K562 (cell line): Measurements from ENCODE around the gene NEMP1. TPM values are rescaled to one million over a fixed set of nuclear protein-coding genes. Genes with fewer than 3 reads are reported as not detected.

ENCODE experiments used
- ATAC-seq: fragments of 200-7000 bp; cut with Tn5 transposase; 3 replicates; pipeline ENCODE4 v1.9.1; 2020; ENCODE audit warnings: moderate library complexity
- BruUV-seq: library from RNA; stranded (reverse); fragments of 400-500 nt; replicated peaks from 2 replicates; lab custom pipeline; 2021; lab: Mats Ljungman, UMichigan
- CTCF ChIA-PET: fragments of 300-600 bp; formaldehyde crosslinking; extraction: SDS; loops from one replicate; lab custom pipeline; 2021; ENCODE audit warnings: low intra/inter-chr PET ratio; lab: Yijun Ruan, JAX
- POLR2A ChIA-PET: fragments of 300-600, 350-650 bp; sonication (Branson Sonifier 250); formaldehyde crosslinking; extraction: SDS; loops from one replicate; lab custom pipeline; 2021; ENCODE audit warnings: antibody characterized with exemption, inconsistent platforms; lab: Yijun Ruan, JAX
- DNase-seq, 4 experiments: peaks; one replicate each; pipeline versions ENCODE4 v3.0.0 to v3.0.0-alpha.2; 2011 to 2018; ENCODE audit warnings: low spot score in 3 of 4, mixed read lengths in 3 of 4; ENCODE audit errors: extremely low read depth in 1 of 4
- FAIRE-seq: peaks from 2 replicates; lab custom pipeline; 2011; peaks lifted over from hg19 to GRCh38; lab: Jason Lieb, UNC
- H2AFZ ChIP-seq: 2 replicates; pipeline ENCODE4 v1.6.0; 2011; ENCODE audit warnings: low read depth, low read length, control low read depth, inconsistent platforms
- H3K27ac ChIP-seq: fragments of 200-600 bp; 3 replicates; pipeline ENCODE4 v1.8.0; 2011; ENCODE audit warnings: low read depth, mild to moderate bottlenecking, control low read depth, inconsistent platforms, low read length, moderate library complexity, mixed read lengths; ENCODE audit errors: extremely low read depth
- H3K27me3 ChIP-seq, 2 experiments: fragments of 300-600 bp in 1 of 2; 2 replicates in 1 of 2; 3 replicates in 1 of 2; pipeline versions ENCODE4 v1.6.0 to v1.8.0; 2011; ENCODE audit warnings: inconsistent platforms in 2 of 2, low read length in 2 of 2, mild to moderate bottlenecking in 1 of 2, mixed read lengths in 1 of 2, moderate library complexity in 1 of 2; ENCODE audit not compliant: control insufficient read depth in 2 of 2, insufficient read depth in 2 of 2
- H3K36me3 ChIP-seq: fragments of 300-600 bp; 3 replicates; pipeline ENCODE4 v1.8.0; 2011; ENCODE audit warnings: mild to moderate bottlenecking, low read length, inconsistent platforms; ENCODE audit not compliant: control insufficient read depth, insufficient read depth
- H3K4me1 ChIP-seq, 2 experiments: fragments of 200-600 bp in 1 of 2; replicated peaks in 1 of 2; 2 replicates in 1 of 2; 3 replicates in 1 of 2; pipeline versions ENCODE4 v1.5.1 to v1.8.0; 2011; ENCODE audit warnings: inconsistent platforms in 2 of 2, low read length in 2 of 2, mild to moderate bottlenecking in 1 of 2, mixed read lengths in 1 of 2, moderate library complexity in 1 of 2; ENCODE audit not compliant: control insufficient read depth in 2 of 2, insufficient read depth in 2 of 2
- H3K4me2 ChIP-seq: 2 replicates; pipeline ENCODE4 v1.6.1; 2011; ENCODE audit warnings: low read length, control low read depth, inconsistent platforms, mixed read lengths; ENCODE audit not compliant: insufficient read depth
- H3K4me3 ChIP-seq: fragments of 200-600 bp; sonication (generic), shearing (Covaris generic); 2 replicates; pipeline ENCODE4 v1.5.1; 2016; ENCODE audit warnings: control low read depth, inconsistent platforms
- H3K79me2 ChIP-seq: fragments of 200-600 bp; 3 replicates; pipeline ENCODE4 v1.8.0; 2011; ENCODE audit warnings: low read length, inconsistent platforms; ENCODE audit not compliant: control insufficient read depth, insufficient read depth
- H3K9ac ChIP-seq, 2 experiments: 2 replicates each; pipeline versions ENCODE4 v1.6.0 to v1.6.1; 2011; ENCODE audit warnings: low read depth in 2 of 2, low read length in 2 of 2, control low read depth in 1 of 2, inconsistent platforms in 1 of 2, mild to moderate bottlenecking in 1 of 2, mixed read lengths in 1 of 2; ENCODE audit not compliant: insufficient read depth in 1 of 2
- H3K9me1 ChIP-seq: one replicate; pipeline ENCODE4 v1.6.0; 2011; ENCODE audit warnings: inconsistent platforms, mild to moderate bottlenecking, low read length, moderate library complexity; ENCODE audit not compliant: control insufficient read depth, insufficient read depth
- H3K9me3 ChIP-seq: replicated peaks from 2 replicates; pipeline ENCODE4 v1.5.1; 2011; ENCODE audit warnings: low read depth, low read length, inconsistent platforms; ENCODE audit not compliant: control insufficient read depth, insufficient read depth
- H4K20me1 ChIP-seq: replicated peaks from 2 replicates; pipeline ENCODE4 v1.6.1; 2011; ENCODE audit warnings: low read length, inconsistent platforms, mixed read lengths; ENCODE audit not compliant: control insufficient read depth, insufficient read depth
- ARID3A ChIP-seq: IDR thresholded peaks from 2 replicates; pipeline ENCODE4 v1.6.1; 2012; ENCODE audit warnings: low read depth, low read length, improper control_type of control experiment, borderline replicate concordance
- ATF7 ChIP-seq: fragments of 450-650 bp; IDR thresholded peaks from 2 replicates; pipeline ENCODE4 v1.7.1; 2014; ENCODE audit warnings: mild to moderate bottlenecking, moderate library complexity
- CREM ChIP-seq: IDR thresholded peaks from 2 replicates; pipeline ENCODE4 v1.6.1; 2014; ENCODE audit warnings: antibody characterized with exemption, low read depth
- E2F5 ChIP-seq: sonication (generic); formaldehyde crosslinking; IDR thresholded peaks from 2 replicates; pipeline ENCODE4 v1.8.0; 2022; ENCODE audit warnings: mild to moderate bottlenecking, missing genetic modification reagents
- EGR1 ChIP-seq: fragments of 450-650 bp; conservative IDR thresholded peaks from 2 replicates; pipeline ENCODE4 v1.6.1; 2017; ENCODE audit warnings: mild to moderate bottlenecking
- ELK3 ChIP-seq: fragments of 450-650 bp; formaldehyde crosslinking; IDR thresholded peaks from 2 replicates; pipeline ENCODE4 v1.4.0; 2020; ENCODE audit warnings: mild to moderate bottlenecking
- FOSL1 ChIP-seq: fragments of 200-800 bp; sonication (Bioruptor generic); conservative IDR thresholded peaks from 2 replicates; pipeline ENCODE4 v1.6.1; 2016; ENCODE audit warnings: missing genetic modification characterization, missing compliant biosample characterization
- HDAC1 ChIP-seq, 2 experiments: fragments of 450-650 bp; IDR thresholded peaks; 2 replicates each; pipeline ENCODE4 v1.6.1; 2016 to 2017; ENCODE audit warnings: inconsistent platforms in 1 of 2, mild to moderate bottlenecking in 1 of 2, moderate library complexity in 1 of 2
- NELFE ChIP-seq: IDR thresholded peaks from 2 replicates; pipeline ENCODE4 v1.6.1; 2011; ENCODE audit warnings: mild to moderate bottlenecking; ENCODE audit not compliant: insufficient read depth, insufficient read length
- SOX6 ChIP-seq: fragments of 450-650 bp; IDR thresholded peaks from 2 replicates; pipeline ENCODE4 v1.6.1; 2014; ENCODE audit warnings: mild to moderate bottlenecking
- SP1 ChIP-seq: sonication (generic); formaldehyde crosslinking; IDR thresholded peaks from 2 replicates; pipeline ENCODE4 v1.8.1; 2022; ENCODE audit warnings: mild to moderate bottlenecking, missing genetic modification reagents
- ZBTB8A ChIP-seq: fragments of 450-650 bp; IDR thresholded peaks from 2 replicates; pipeline ENCODE4 v1.6.1; 2018; ENCODE audit warnings: mild to moderate bottlenecking, moderate library complexity; ENCODE audit not compliant: partially characterized antibody
- WGBS: fragments of 100-300 bp; shearing (Covaris generic); methylation state at CpG from one replicate; pipeline ENCODE4 v1.1.6; 2016; ENCODE audit warnings: low coverage, mixed read lengths; ENCODE audit not compliant: insufficient coverage; ENCODE audit errors: missing lambda C conversion rate; 5-methylcytosine and 5-hydroxymethylcytosine counted together
- in situ Hi-C: fragments of 300-500 bp; cut with MboI; formaldehyde crosslinking; loops from 4 replicates; pipeline ENCODE4 v1.15.0; 2018; ENCODE audit warnings: inconsistent platforms, mixed read lengths
- intact Hi-C: fragments of 100-400 bp; cut with micrococcal nuclease; formaldehyde crosslinking; loops from 2 replicates; pipeline ENCODE4 v1.14.2; 2022
- polyA plus RNA-seq, 8 experiments: library from polyadenylated mRNA; depleted of rRNA in 4 of 8; stranded (reverse) in 5 of 8; unstranded in 3 of 8; fragments of >200 nt; fragmentation: Nextera tagmentation in 2 of 8; fragmentation: Illumina TruSeq in 1 of 8; extraction: Ambion mirVana in 2 of 8; extraction: Trizol in 1 of 8; gene quantifications; 2 replicates each; pipeline versions ENCODE4 v1.2.1 to v1.2.3, GENCODE V29; 2011 to 2014; ENCODE audit warnings: inconsistent platforms in 1 of 8, missing spikeins in 1 of 8
- total RNA-seq, 7 experiments: library from RNA; depleted of rRNA in 6 of 7; stranded (reverse); fragments of >200 nt in 6 of 7; fragmentation: Illumina TruSeq in 2 of 7; extraction: Trizol in 2 of 7; gene quantifications; 2 replicates each; pipeline versions ENCODE4 v1.2.1 to v1.2.3, GENCODE V29; 2011 to 2021; ENCODE audit warnings: low replicate concordance in 1 of 7

The NEMP1 gene
- total and polyA plus RNA-seq, 9 of the 15 experiments (the other 6 are each of a cell fraction or from before 2014, with no cell fraction given) = 9.5 to 82.2 (median 41.2) TPM

GRCh38 chr12:57089271-57090245, 11.0 kb upstream of the NEMP1 start:
- H3K36me3 ChIP-seq = peaks cover 37% of the 10 kb centered on the region
- peak overlapping the region; percentile 86 for H3K4me2 ChIP-seq
- in situ Hi-C loops = no loop called here
- BruUV-seq = TSS peak; percentile 51
- POLR2A ChIA-PET = interaction anchor here (0.8 to 6.0 kb wide), 6 partner anchors 10 to 752 kb away, joined by 3 to 44 read pairs (median 4); partner anchors contain the start of gene NEMP1
- peak overlapping the region; percentile 66 for H2AFZ ChIP-seq
- H4K20me1 ChIP-seq = peaks cover 5% of the 10 kb centered on the region
- H3K27me3 ChIP-seq = no peaks in the 10 kb centered on the region; a peak in 1 of 5 replicates
- DNase-seq = peak; percentile 57 to 84 (median 66)
- intact Hi-C loops = loop anchor here (10.0 kb wide), 1 partner anchor 455 kb away; the partner anchor contains the start of gene BAZ2A
- under 1% methylated on average over 39 of the region's 45 CpGs for WGBS
- H3K27ac ChIP-seq = peak overlapping the region; percentile 69
- peaks cover 40 to 75% of the 10 kb centered on the region in 2 experiments for H3K4me1 ChIP-seq
- CTCF ChIA-PET = interaction anchor here (0.9 kb wide), 1 partner anchor 20 kb away, joined by 4 read pairs; no protein-coding TSS in a partner anchor
- no peaks in the 10 kb centered on the region for H3K9me3 ChIP-seq
- ATAC-seq = peak; percentile 8
- no peaks in the 10 kb centered on the region for H3K9me1 ChIP-seq
- peak overlapping the region; percentile 71 to 97 for H3K9ac ChIP-seq
- H3K79me2 ChIP-seq = peaks cover 42% of the 10 kb centered on the region
- FAIRE-seq = no peak
- H3K4me3 ChIP-seq = peak overlapping the region; percentile 75
- TF ChIP-seq ZBTB8A (no peak), ATF7 (peak; percentile 54), NELFE (no peak), CREM (peak; percentile 31; the same call in 1 of the 2 replicates), ARID3A (no peak), SOX6 (peak; percentile 51; the same call in 1 of the 2 replicates), E2F5 (CRISPR knock-in tag) (no peak), ELK3 (CRISPR knock-in tag) (no peak), FOSL1 (no peak), EGR1 (peak; percentile 99), SP1 (CRISPR knock-in tag) (0 out of 2 replicates have a peak, but pooled peaks have one; percentile 7), HDAC1 (IDR thresholded peaks at IDR 0.05) (peak in 1 of 2 experiments; percentile 75; a peak in 2 of 4 replicates)
